Measurements from ENCODE around the gene FAM50B. TPM values are rescaled to one million over a fixed set of nuclear protein-coding genes. Genes with fewer than 3 reads are reported as not detected.

The FAM50B gene
- total RNA-seq, 4 donors from 2014 or later, result 12.5 to 26.6 (median 17.6) TPM

- peaks cover 33 to 46% (median 37%) of the 10 kb centered on the region in 4 donors for H3K4me1 ChIP-seq
- no peak for DNase-seq (ENCODE audit: extremely low spot score)
- WGBS, result 89% methylated on average over 3 of the region's 3 CpGs
These were observed 41.0 kb upstream of the FAM50B start for GRCh38 chr6:3808199-3808598.

DNA sequence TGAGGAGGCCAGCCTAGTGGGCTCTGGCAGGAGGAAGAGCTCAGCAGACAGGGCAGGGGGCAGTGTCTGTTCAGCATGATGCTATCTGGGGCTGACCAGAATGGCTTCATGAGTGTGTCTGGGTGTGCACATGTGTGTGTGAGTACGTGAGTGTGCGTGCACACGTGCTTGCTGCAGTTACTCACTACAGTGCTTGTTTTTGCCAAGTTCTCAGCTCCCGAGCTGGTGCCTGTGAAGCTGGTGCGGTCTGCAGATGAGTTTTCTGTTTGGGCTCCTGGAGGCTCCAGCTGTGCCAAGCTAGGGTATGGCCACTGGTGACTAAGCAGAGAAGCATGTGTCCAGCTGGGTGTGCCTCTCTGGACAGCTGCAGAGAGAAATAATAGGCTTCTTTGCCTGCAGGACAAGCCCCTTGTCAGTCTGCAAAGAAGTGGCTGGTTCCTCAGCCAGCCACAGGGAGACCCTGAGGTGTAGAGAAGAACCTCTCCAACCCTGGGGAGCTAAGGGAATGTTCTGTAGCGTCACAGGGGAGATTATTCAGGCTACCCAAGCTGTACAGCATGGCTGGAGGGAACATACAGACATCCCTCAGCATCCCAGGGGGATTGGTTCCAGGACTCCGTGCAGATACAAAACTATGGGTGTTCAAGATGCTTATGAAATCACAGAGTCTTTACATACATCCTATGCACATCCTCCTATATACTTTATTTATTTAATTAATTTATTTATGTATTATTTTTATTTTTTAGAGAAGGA lies 40.2 kb upstream of the FAM50B start:
- peaks cover 32 to 43% (median 37%) of the 10 kb centered on the region in 4 donors for H3K4me1 ChIP-seq
- WGBS, result 44% methylated on average over 7 of the region's 7 CpGs
- H3K36me3 ChIP-seq, result no peaks in the 10 kb centered on the region
- no peak for DNase-seq (ENCODE audit: extremely low spot score)
- H3K9me3 ChIP-seq, result no peaks in the 10 kb centered on the region
- intact Hi-C loops (cut with DNase I), result no loop called here
- H3K4me3 ChIP-seq, result no peak overlapping the region
- TF ChIP-seq EP300 (IDR thresholded peaks at IDR 0.05) (no peak), POLR2AphosphoS5 (IDR thresholded peaks at IDR 0.05) (peak; percentile 37 to 70)
- H3K27me3 ChIP-seq, result no peaks in the 10 kb centered on the region
- H3K27ac ChIP-seq (replicated peaks in 1 of 4), result peak overlapping the region; percentile 40 to 70 (median 50)

More at GRCh38 chr6:3808199-3808598, 41.0 kb upstream of the FAM50B start:
- Histone ChIP-seq H3K4me3 (no peak overlapping the region), H3K27ac (replicated peaks in 1 of 4) (peak overlapping the region in 3 of 4 donors; percentile 40 to 70 (median 60)), H3K9me3 (no peaks in the 10 kb centered on the region), H3K27me3 (no peaks in the 10 kb centered on the region), H3K36me3 (no peaks in the 10 kb centered on the region)
- intact Hi-C loops (cut with DNase I), result no loop called here
- TF ChIP-seq EP300 (IDR thresholded peaks at IDR 0.05) (no peak), POLR2A (IDR thresholded peaks at IDR 0.05; ENCODE audit: low read depth) (no peak), CTCF (IDR thresholded peaks at IDR 0.05) (no peak), POLR2AphosphoS5 (IDR thresholded peaks at IDR 0.05) (no peak)

DNA sequence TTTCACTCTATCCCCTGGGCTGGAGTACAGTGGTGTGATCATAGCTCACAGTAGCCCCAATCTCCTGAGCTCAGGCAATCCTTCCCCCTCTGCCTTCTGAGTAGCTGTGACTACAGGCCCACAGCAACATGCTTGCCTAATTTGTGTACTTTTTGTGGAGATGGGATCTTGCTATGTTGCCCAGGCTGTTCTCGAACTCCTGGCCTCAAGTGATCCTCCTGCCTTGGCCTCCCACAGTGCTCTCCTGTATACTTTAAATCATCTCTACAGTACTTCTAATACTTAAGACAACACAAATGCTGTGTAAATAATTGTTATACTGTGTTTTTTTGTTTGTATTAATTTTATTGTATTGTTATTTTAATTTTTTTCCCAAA lies 39.7 kb upstream of the FAM50B start:
- DNase-seq (ENCODE audit: extremely low spot score), result no peak
- WGBS, result 100% methylated on average over 1 of the region's 1 CpG
- Histone ChIP-seq H3K27ac (replicated peaks in 1 of 4) (peak overlapping the region in 2 of 4 donors; percentile 41 to 70), H3K4me1 (peaks cover 28 to 37% (median 35%) of the 10 kb centered on the region in 4 donors), H3K36me3 (no peaks in the 10 kb centered on the region), H3K9me3 (no peaks in the 10 kb centered on the region), H3K4me3 (no peak overlapping the region), H3K27me3 (no peaks in the 10 kb centered on the region)
- TF ChIP-seq POLR2A (IDR thresholded peaks at IDR 0.05; ENCODE audit: low read depth) (no peak), POLR2AphosphoS5 (IDR thresholded peaks at IDR 0.05) (no peak), CTCF (IDR thresholded peaks at IDR 0.05) (no peak), EP300 (IDR thresholded peaks at IDR 0.05) (no peak)
- intact Hi-C loops (cut with DNase I), result no loop called here

GRCh38 chr6:3809982-3810381 lies 39.2 kb upstream of the FAM50B start:
- Histone ChIP-seq H3K4me1 (peaks cover 28 to 37% (median 34%) of the 10 kb centered on the region in 4 donors), H3K27me3 (no peaks in the 10 kb centered on the region), H3K36me3 (no peaks in the 10 kb centered on the region), H3K4me3 (no peak overlapping the region), H3K9me3 (no peaks in the 10 kb centered on the region), H3K27ac (replicated peaks in 1 of 4) (peak overlapping the region in 1 of 4 donors; percentile 70)
- WGBS, result 94% methylated on average over 9 of the region's 9 CpGs
- no peak for DNase-seq (ENCODE audit: extremely low spot score)
- intact Hi-C loops (cut with DNase I), result no loop called here
- TF ChIP-seq EP300 (IDR thresholded peaks at IDR 0.05), result no peak
- TF ChIP-seq POLR2AphosphoS5 (IDR thresholded peaks at IDR 0.05), result no peak
- TF ChIP-seq POLR2A (IDR thresholded peaks at IDR 0.05; ENCODE audit: low read depth), result no peak

DNA sequence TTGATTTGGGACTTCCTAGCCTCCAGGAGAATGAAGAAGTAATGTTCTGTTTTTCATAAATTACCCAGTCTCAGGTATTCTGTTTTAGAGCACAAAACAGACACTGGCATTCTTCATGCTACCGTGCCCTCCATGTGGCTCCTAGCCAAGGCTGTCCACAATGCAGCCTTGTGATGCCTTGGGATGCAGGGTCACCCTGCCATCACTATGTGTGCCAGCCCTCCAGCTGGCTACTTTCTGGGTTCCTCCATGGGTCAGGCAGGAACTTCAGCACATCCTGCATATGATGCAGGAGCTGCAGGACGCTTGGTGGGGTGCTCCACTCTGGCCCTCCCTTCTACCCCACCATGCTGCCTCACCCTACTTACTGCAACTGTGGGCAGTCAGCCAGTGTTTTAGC lies 38.0 kb upstream of the FAM50B start:
- TF ChIP-seq POLR2A (IDR thresholded peaks at IDR 0.05; ENCODE audit: low read depth), result no peak
- no peak for TF ChIP-seq POLR2AphosphoS5 (IDR thresholded peaks at IDR 0.05)
- TF ChIP-seq CTCF (IDR thresholded peaks at IDR 0.05), result no peak
- TF ChIP-seq EP300 (IDR thresholded peaks at IDR 0.05), result no peak
- peaks cover 28 to 35% (median 34%) of the 10 kb centered on the region in 4 donors for H3K4me1 ChIP-seq
- no peaks in the 10 kb centered on the region for H3K9me3 ChIP-seq
- H3K4me3 ChIP-seq, result no peak overlapping the region
- WGBS, result 72% methylated on average over 2 of the region's 2 CpGs
- no peak for DNase-seq (ENCODE audit: extremely low spot score)
- H3K27ac ChIP-seq (replicated peaks in 1 of 4), result no peak overlapping the region
- intact Hi-C loops (cut with DNase I), result no loop called here
- no peaks in the 10 kb centered on the region for H3K36me3 ChIP-seq
- H3K27me3 ChIP-seq, result no peaks in the 10 kb centered on the region
